ENCODE results near the gene SMTNL1.

DNA sequence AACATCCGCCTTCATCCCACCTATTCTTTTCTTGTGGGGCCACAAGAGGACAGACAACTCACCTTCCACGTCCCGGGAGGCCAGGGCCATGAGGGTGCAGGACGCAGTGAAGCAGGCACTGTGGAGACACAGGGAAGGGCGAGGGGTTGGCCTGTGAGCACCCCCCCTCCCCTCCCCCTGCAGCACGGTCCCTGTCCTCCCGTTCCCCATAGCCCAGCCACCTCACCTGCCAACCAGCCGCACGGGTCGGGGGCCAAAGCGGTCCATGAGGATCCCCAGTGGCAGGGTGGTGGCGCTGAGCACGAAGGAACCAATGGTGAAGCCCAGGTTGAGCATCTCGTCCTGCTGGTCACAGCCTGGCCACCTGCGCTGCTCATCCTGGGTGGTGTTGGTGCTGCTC is 36.5 kb upstream of the SMTNL1 start:
- TF ChIP-seq, protein P1, sequence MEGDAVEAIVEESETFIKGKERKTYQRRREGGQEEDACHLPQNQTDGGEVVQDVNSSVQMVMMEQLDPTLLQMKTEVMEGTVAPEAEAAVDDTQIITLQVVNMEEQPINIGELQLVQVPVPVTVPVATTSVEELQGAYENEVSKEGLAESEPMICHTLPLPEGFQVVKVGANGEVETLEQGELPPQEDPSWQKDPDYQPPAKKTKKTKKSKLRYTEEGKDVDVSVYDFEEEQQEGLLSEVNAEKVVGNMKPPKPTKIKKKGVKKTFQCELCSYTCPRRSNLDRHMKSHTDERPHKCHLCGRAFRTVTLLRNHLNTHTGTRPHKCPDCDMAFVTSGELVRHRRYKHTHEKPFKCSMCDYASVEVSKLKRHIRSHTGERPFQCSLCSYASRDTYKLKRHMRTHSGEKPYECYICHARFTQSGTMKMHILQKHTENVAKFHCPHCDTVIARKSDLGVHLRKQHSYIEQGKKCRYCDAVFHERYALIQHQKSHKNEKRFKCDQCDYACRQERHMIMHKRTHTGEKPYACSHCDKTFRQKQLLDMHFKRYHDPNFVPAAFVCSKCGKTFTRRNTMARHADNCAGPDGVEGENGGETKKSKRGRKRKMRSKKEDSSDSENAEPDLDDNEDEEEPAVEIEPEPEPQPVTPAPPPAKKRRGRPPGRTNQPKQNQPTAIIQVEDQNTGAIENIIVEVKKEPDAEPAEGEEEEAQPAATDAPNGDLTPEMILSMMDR (IDR thresholded peaks at IDR 0.05), result no peak
- no peak for TF ChIP-seq POLR2A (IDR thresholded peaks at IDR 0.05)
- TF ChIP-seq POLR2AphosphoS5 (IDR thresholded peaks at IDR 0.05), result no peak
